H1 (cell line): Measurements from ENCODE around the gene BOK. TPM values are rescaled to one million over a fixed set of nuclear protein-coding genes. Genes with fewer than 3 reads are reported as not detected.

Source experiments
- CTCF ChIA-PET: fragments of 300-600 bp; sonication (Branson Sonifier 250); formaldehyde crosslinking; loops from one replicate; lab custom pipeline; 2021; ENCODE audit not compliant: partially characterized antibody; lab: Charles Lee
- POLR2A ChIA-PET: fragments of 300-600 bp; sonication (Branson Sonifier 250); formaldehyde crosslinking; loops from one replicate; lab custom pipeline; 2021; ENCODE audit warnings: inconsistent platforms; ENCODE audit not compliant: partially characterized antibody; lab: Charles Lee
- DNase-seq, 2 experiments: peaks; one replicate each; pipeline versions ENCODE4 v3.0.0 to v3.0.0-alpha.2; 2010 to 2022; ENCODE audit warnings: low spot score in 2 of 2, low read depth in 1 of 2, mixed read lengths in 1 of 2
- FAIRE-seq: peaks from 2 replicates; lab custom pipeline; 2011; peaks lifted over from hg19 to GRCh38; lab: Jason Lieb, UNC
- H2AFZ ChIP-seq: 2 replicates; pipeline ENCODE4 v1.8.1; 2012; ENCODE audit warnings: low read length, inconsistent platforms
- H2AK5ac ChIP-seq: 2 replicates; pipeline ENCODE4 v1.6.1; 2013; ENCODE audit warnings: low read depth, low read length
- H2BK120ac ChIP-seq: replicated peaks from 2 replicates; pipeline ENCODE3; 2013; ENCODE audit warnings: low read depth, low read length, inconsistent platforms
- H2BK12ac ChIP-seq: 2 replicates; pipeline ENCODE4 v1.6.1; 2013; ENCODE audit warnings: low read depth, low read length
- H2BK15ac ChIP-seq: 2 replicates; pipeline ENCODE4 v1.6.1; 2013; ENCODE audit warnings: low read length
- H2BK20ac ChIP-seq: 2 replicates; pipeline ENCODE4 v1.6.1; 2013; ENCODE audit warnings: low read length
- H2BK5ac ChIP-seq: 2 replicates; pipeline ENCODE4 v1.6.1; 2013; ENCODE audit warnings: low read depth, low read length
- H3K14ac ChIP-seq: 2 replicates; pipeline ENCODE4 v1.6.1; 2013; ENCODE audit warnings: inconsistent platforms; ENCODE audit not compliant: insufficient read length
- H3K18ac ChIP-seq: 2 replicates; pipeline ENCODE4 v1.6.1; 2013; ENCODE audit warnings: low read length; ENCODE audit errors: extremely low read depth
- H3K23ac ChIP-seq: 2 replicates; pipeline ENCODE4 v1.6.1; 2013; ENCODE audit warnings: inconsistent platforms; ENCODE audit not compliant: insufficient read length
- H3K23me2 ChIP-seq: 2 replicates; pipeline ENCODE4 v1.6.1; 2013; ENCODE audit warnings: low read depth, low read length
- H3K27ac ChIP-seq: 2 replicates; pipeline ENCODE4 v1.6.1; 2011; ENCODE audit warnings: low read depth, low read length, inconsistent platforms
- H3K27me3 ChIP-seq, 4 experiments: replicated peaks in 1 of 4; 1 replicate in 1 of 4; 2 replicates in 3 of 4; pipeline versions ENCODE4 v1.6.1 to v1.8.1; 2011 to 2013; ENCODE audit warnings: low read length in 3 of 4, mild to moderate bottlenecking in 3 of 4, inconsistent platforms in 2 of 4, mixed read lengths in 2 of 4, moderate library complexity in 1 of 4; ENCODE audit not compliant: control insufficient read depth in 3 of 4, insufficient read depth in 3 of 4; ENCODE audit errors: extremely low read depth in 1 of 4
- H3K36me3 ChIP-seq, 4 experiments: 2 replicates each; pipeline versions ENCODE4 v1.6.1 to v1.8.1; 2011 to 2013; ENCODE audit warnings: mild to moderate bottlenecking in 4 of 4, low read length in 3 of 4, moderate library complexity in 2 of 4, control low read depth in 1 of 4, inconsistent platforms in 1 of 4; ENCODE audit not compliant: insufficient read depth in 4 of 4, control insufficient read depth in 2 of 4
- H3K4ac ChIP-seq: replicated peaks from 2 replicates; pipeline ENCODE3; 2013; ENCODE audit warnings: low read length, low read depth, mixed read lengths, inconsistent platforms; ENCODE audit not compliant: insufficient read length
- H3K4me1 ChIP-seq, 4 experiments: replicated peaks in 1 of 4; 1 replicate in 1 of 4; 2 replicates in 3 of 4; pipeline versions ENCODE4 v1.6.1 to v1.8.1; 2011 to 2013; ENCODE audit warnings: low read length in 3 of 4, inconsistent platforms in 2 of 4, mixed read lengths in 1 of 4; ENCODE audit not compliant: insufficient read depth in 4 of 4, control insufficient read depth in 3 of 4
- H3K4me2 ChIP-seq, 2 experiments: 2 replicates each; pipeline versions ENCODE4 v1.6.1 to v1.8.1; 2011 to 2013; ENCODE audit warnings: low read depth in 2 of 2, low read length in 2 of 2, control low read depth in 1 of 2, inconsistent platforms in 1 of 2, mild to moderate bottlenecking in 1 of 2; ENCODE audit not compliant: insufficient read depth in 1 of 2
- H3K4me3 ChIP-seq, 4 experiments: fragments of 200-600, 300-600 bp in 1 of 4; sonication (generic), shearing (Covaris generic), sonication (Bioruptor Twin) in 1 of 4; 2 replicates each; pipeline versions ENCODE4 v1.5.1 to v1.8.1; 2011 to 2016; ENCODE audit warnings: low read length in 4 of 4, low read depth in 3 of 4, control low read depth in 2 of 4, inconsistent platforms in 2 of 4, mild to moderate bottlenecking in 2 of 4, mixed read lengths in 1 of 4, moderate library complexity in 1 of 4; ENCODE audit not compliant: insufficient read depth in 2 of 4; ENCODE audit errors: extremely low read depth in 1 of 4
- H3K56ac ChIP-seq: replicated peaks from 2 replicates; pipeline ENCODE3; 2013; ENCODE audit warnings: low read depth, mild to moderate bottlenecking, mixed read lengths, low read length, inconsistent platforms; ENCODE audit not compliant: insufficient read length
- H3K79me1 ChIP-seq: 2 replicates; pipeline ENCODE4 v1.6.1; 2013; ENCODE audit warnings: low read depth, low read length, control low read depth
- H3K79me2 ChIP-seq, 2 experiments: 2 replicates each; pipeline versions ENCODE4 v1.6.1 to v1.8.1; 2012 to 2013; ENCODE audit warnings: low read length in 2 of 2, mild to moderate bottlenecking in 2 of 2, inconsistent platforms in 1 of 2; ENCODE audit not compliant: insufficient read depth in 2 of 2, control insufficient read depth in 1 of 2
- H3K9ac ChIP-seq, 4 experiments: replicated peaks in 1 of 4; 1 replicate in 1 of 4; 2 replicates in 3 of 4; pipeline versions ENCODE4 v1.6.1 to v1.8.1; 2011 to 2013; ENCODE audit warnings: low read depth in 3 of 4, low read length in 3 of 4, control low read depth in 2 of 4, mild to moderate bottlenecking in 2 of 4, moderate library complexity in 2 of 4, inconsistent platforms in 1 of 4; ENCODE audit errors: extremely low read depth in 1 of 4
- H3K9me3 ChIP-seq, 2 experiments: 2 replicates each; pipeline versions ENCODE4 v1.6.1 to v1.8.1; 2012 to 2013; ENCODE audit warnings: mild to moderate bottlenecking in 2 of 2, moderate library complexity in 2 of 2, control low read depth in 1 of 2, inconsistent platforms in 1 of 2, low read depth in 1 of 2, low read length in 1 of 2, mixed read lengths in 1 of 2; ENCODE audit not compliant: insufficient read depth in 2 of 2
- H4K20me1 ChIP-seq, 2 experiments: replicated peaks in 1 of 2; 2 replicates each; pipeline versions ENCODE3 to v1.8.1; 2011 to 2013; ENCODE audit warnings: inconsistent platforms in 2 of 2, low read length in 2 of 2, mild to moderate bottlenecking in 1 of 2; ENCODE audit not compliant: insufficient read depth in 2 of 2, control insufficient read depth in 1 of 2
- H4K5ac ChIP-seq: 2 replicates; pipeline ENCODE4 v1.6.1; 2013; ENCODE audit warnings: low read length, low read depth, mixed read lengths, inconsistent platforms; ENCODE audit not compliant: insufficient read length
- H4K8ac ChIP-seq: 2 replicates; pipeline ENCODE4 v1.8.0; 2013; ENCODE audit warnings: mild to moderate bottlenecking, moderate library complexity, low read length, inconsistent platforms; ENCODE audit not compliant: insufficient read depth; ENCODE audit errors: extremely low read depth
- H4K91ac ChIP-seq: replicated peaks from 2 replicates; pipeline ENCODE3; 2013; ENCODE audit warnings: low read length, mixed read lengths, inconsistent platforms; ENCODE audit not compliant: insufficient read length
- CHD2 ChIP-seq: IDR thresholded peaks from 2 replicates; pipeline ENCODE4 v1.6.1; 2012; ENCODE audit warnings: low read length, improper control_type of control experiment
- CREB1 ChIP-seq: IDR thresholded peaks from 2 replicates; pipeline ENCODE4 v1.6.1; 2012; ENCODE audit warnings: inconsistent platforms
- FOSL1 ChIP-seq: IDR thresholded peaks from 2 replicates; pipeline ENCODE4 v1.6.1; 2011; ENCODE audit warnings: mild to moderate bottlenecking, low read depth, low read length, moderate library complexity; ENCODE audit not compliant: insufficient read depth
- HDAC2 ChIP-seq, 2 experiments: fragments of 300-600 bp in 1 of 2; sonication (generic) in 1 of 2; IDR thresholded peaks; 2 replicates each; pipeline ENCODE4 v1.6.1; 2011 to 2012; ENCODE audit warnings: low read depth in 2 of 2, low read length in 2 of 2, mild to moderate bottlenecking in 2 of 2, moderate library complexity in 2 of 2, borderline replicate concordance in 1 of 2, inconsistent platforms in 1 of 2
- HDAC6 ChIP-seq: IDR thresholded peaks from one replicate; pipeline ENCODE4 v1.7.1; 2012; ENCODE audit warnings: low read depth, mild to moderate bottlenecking, inconsistent platforms, low read length, moderate library complexity
- JUN ChIP-seq: IDR thresholded peaks from 2 replicates; pipeline ENCODE4 v1.6.1; 2011; ENCODE audit warnings: low read depth, mild to moderate bottlenecking, improper control_type of control experiment, low read length
- KDM1A ChIP-seq: fragments of 200-600, 300-600 bp; sonication (generic); IDR thresholded peaks from 2 replicates; pipeline ENCODE4 v1.7.1; 2016; ENCODE audit warnings: mild to moderate bottlenecking, low read length, borderline replicate concordance
- PHF8 ChIP-seq: fragments of 200-600 bp; sonication (generic); conservative IDR thresholded peaks from 2 replicates; pipeline ENCODE4 v1.7.1; 2012; ENCODE audit warnings: low read depth, mild to moderate bottlenecking, inconsistent platforms, low read length, moderate library complexity
- SIRT6 ChIP-seq: IDR thresholded peaks from one replicate; pipeline ENCODE4 v1.7.1; 2012; ENCODE audit warnings: low read length, inconsistent platforms
- SP4 ChIP-seq: IDR thresholded peaks from 2 replicates; pipeline ENCODE4 v1.6.1; 2012; ENCODE audit warnings: low read length, inconsistent platforms
- TEAD4 ChIP-seq: IDR thresholded peaks from 2 replicates; pipeline ENCODE4 v1.6.1; 2012; ENCODE audit warnings: low read depth, low read length, inconsistent platforms, mixed read lengths
- WGBS, 2 experiments: shearing (Covaris generic) in 1 of 2; methylation state at CpG; one replicate each; pipeline versions ENCODE4 v1.1.6 to v1.1.7; 2013 to 2015; ENCODE audit warnings: low lambda C conversion rate in 2 of 2, mixed read lengths in 2 of 2, inconsistent platforms in 1 of 2, low coverage in 1 of 2, missing lambda C conversion rate in 1 of 2; ENCODE audit not compliant: insufficient replicate concordance in 2 of 2, insufficient coverage in 1 of 2, insufficient read length in 1 of 2; ENCODE audit errors: extremely low coverage in 1 of 2, missing lambda C conversion rate in 1 of 2; 5-methylcytosine and 5-hydroxymethylcytosine counted together
- polyA plus RNA-seq, 7 experiments: library from polyadenylated mRNA; depleted of rRNA in 3 of 7; stranded (reverse) in 5 of 7; unstranded in 2 of 7; fragments of >200 nt in 5 of 7; fragments of 200-250 nt in 2 of 7; gene quantifications; 1 replicate in 5 of 7; 2 replicates in 1 of 7; 4 replicates in 1 of 7; pipeline versions ENCODE4 v1.2.1 to v1.2.3, GENCODE V29; 2011 to 2013; ENCODE audit warnings: missing spikeins in 2 of 7, mixed read lengths in 2 of 7
- total RNA-seq: library from RNA; stranded (reverse); fragmentation: NEBNext Ultra II Directional; extraction: Animal tissue kit (Norgen Biotek cat#: 25700); gene quantifications from 2 replicates; pipeline ENCODE4 v1.2.1, GENCODE V29; 2021
- TF ChIP-seq, protein P1 (sequence below): IDR thresholded peaks from 2 replicates; pipeline ENCODE4 v1.6.1; 2011; ENCODE audit warnings: low read depth, mild to moderate bottlenecking, low read length; ENCODE audit not compliant: insufficient read depth

The BOK gene
- total and polyA plus RNA-seq, 2 of the 8 experiments (the other 6 are each of a cell fraction or from before 2014, with no cell fraction given): 33.7 to 37.6 TPM

DNA sequence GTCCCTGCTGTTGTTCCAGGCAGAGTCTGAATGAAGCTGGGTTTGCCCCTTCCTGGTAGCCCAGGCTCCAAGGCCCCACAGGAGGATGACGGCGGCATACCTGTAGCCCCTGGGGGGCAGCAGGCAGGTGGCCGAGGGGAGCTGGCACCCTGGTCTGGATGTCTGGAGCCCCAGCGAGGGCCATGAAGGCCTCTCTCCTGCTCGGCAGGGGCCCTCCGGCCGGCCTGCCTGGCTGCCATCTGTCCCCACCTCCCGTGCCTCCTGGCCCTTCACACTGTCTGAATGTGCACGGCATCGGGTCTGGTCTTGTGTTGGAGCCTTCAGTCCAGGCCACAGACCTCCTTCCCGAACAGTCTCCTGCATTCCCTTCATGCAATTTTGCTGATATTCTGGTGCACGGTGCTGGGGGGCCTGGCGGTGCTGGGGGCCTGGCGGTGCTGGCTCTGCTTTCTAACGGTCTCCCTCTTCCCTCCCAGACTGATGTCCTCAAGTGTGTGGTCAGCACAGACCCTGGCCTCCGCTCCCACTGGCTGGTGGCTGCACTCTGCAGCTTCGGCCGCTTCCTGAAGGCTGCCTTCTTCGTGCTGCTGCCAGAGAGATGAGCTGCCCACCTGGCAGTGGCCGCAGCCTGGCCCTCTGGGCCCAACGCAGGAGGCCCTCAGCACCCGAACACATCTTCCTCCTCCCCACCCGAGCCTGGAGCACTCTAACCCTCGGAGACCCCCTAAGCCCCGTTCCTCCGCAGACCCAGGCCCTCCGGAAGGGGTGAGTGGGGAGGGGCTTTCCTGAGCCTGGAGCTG lies 13.5 kb downstream of the BOK start:
- H2BK12ac ChIP-seq: no peak overlapping the region
- H3K9me3 ChIP-seq: no peaks in the 10 kb centered on the region
- no peak overlapping the region for H3K14ac ChIP-seq
- H3K23ac ChIP-seq: no peak overlapping the region
- peaks cover 0 to 4% (median 2%) of the 10 kb centered on the region in 4 experiments; a peak in 2 of 8 replicates for H3K36me3 ChIP-seq
- DNase-seq (no peak), FAIRE-seq (no peak)
- no peak overlapping the region for H2BK120ac ChIP-seq
- H4K91ac ChIP-seq: no peak overlapping the region
- no peak overlapping the region for H2AFZ ChIP-seq
- peaks cover 6% of the 10 kb centered on the region; the same call in 1 of the 2 replicates for H3K23me2 ChIP-seq
- no peak overlapping the region for H2BK20ac ChIP-seq
- no peak overlapping the region for H3K56ac ChIP-seq
- H3K27ac ChIP-seq: no peak overlapping the region
- H3K4me3 ChIP-seq: no peak overlapping the region
- H4K20me1 ChIP-seq: peaks cover 0 to 7% of the 10 kb centered on the region in 2 experiments
- 89% methylated on average over 27 of the region's 27 CpGs; no CpG with 5 or more reads in 1 of the 2 experiments for WGBS, 2 experiments
- H3K79me1 ChIP-seq: no peaks in the 10 kb centered on the region; the same call in none of the 2 replicates
- no peak overlapping the region for H3K4ac ChIP-seq
- H2BK5ac ChIP-seq: no peak overlapping the region
- H3K79me2 ChIP-seq: no peaks in the 10 kb centered on the region; a peak in 1 of 4 replicates
- CTCF ChIA-PET: interaction anchor here (1.2 kb wide), 1 partner anchor 188 kb away, joined by 3 read pairs; no protein-coding TSS in a partner anchor
- no peak overlapping the region for H4K5ac ChIP-seq
- peaks cover 0 to 2% (median 0%) of the 10 kb centered on the region in 4 experiments; a peak in 3 of 7 replicates for H3K27me3 ChIP-seq
- no peak overlapping the region for H4K8ac ChIP-seq
- POLR2A ChIA-PET: interaction anchor here (1.5 to 3.5 kb wide), 2 partner anchors 12 to 36 kb away, joined by 3 to 22 read pairs; partner anchors contain the start of gene BOK
- H3K18ac ChIP-seq: no peak overlapping the region
- H3K9ac ChIP-seq: no peak overlapping the region
- peaks cover 0 to 16% (median 2%) of the 10 kb centered on the region in 4 experiments; a peak in 3 of 7 replicates for H3K4me1 ChIP-seq
- no peak overlapping the region; a peak in 1 of 4 replicates for H3K4me2 ChIP-seq
- H2BK15ac ChIP-seq: no peak overlapping the region
- no peak overlapping the region for H2AK5ac ChIP-seq
- TF ChIP-seq TEAD4 (no peak), FOSL1 (no peak), PHF8 (no peak), HDAC6 (no peak), HDAC2 (IDR thresholded peaks at IDR 0.05; ENCODE audit: borderline replicate concordance in 1 of 2, low read depth in 2 of 2, low read length in 2 of 2) (no peak), CREB1 (no peak), SIRT6 (no peak), JUN (no peak), KDM1A (no peak), SP4 (no peak), CHD2 (no peak)
- TF ChIP-seq, protein P1, sequence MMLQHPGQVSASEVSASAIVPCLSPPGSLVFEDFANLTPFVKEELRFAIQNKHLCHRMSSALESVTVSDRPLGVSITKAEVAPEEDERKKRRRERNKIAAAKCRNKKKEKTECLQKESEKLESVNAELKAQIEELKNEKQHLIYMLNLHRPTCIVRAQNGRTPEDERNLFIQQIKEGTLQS: no peak
